GM21528 (cell line): ENCODE measurements around the gene MGME1.
A peak's percentile ranks its signal among the peaks of the same experiment; 100 is the strongest.

Experiments
- ATAC-seq: cut with Tn5 transposase; IDR thresholded peaks from one replicate; pipeline ENCODE4 v1.9.1; 2021; ENCODE audit warnings: mild to moderate bottlenecking, moderate library complexity; ENCODE audit not compliant: unreplicated experiment, low FRiP score

MGME1 gene

GRCh38 chr20:17987988-17988387 is 19.2 kb downstream of the MGME1 start:
- ATAC-seq: no peak

- no peak for ATAC-seq
These were observed 21.6 kb downstream of the MGME1 start for GRCh38 chr20:17990278-17990972.

- no peak for ATAC-seq
These were observed 23.4 kb downstream of the MGME1 start for GRCh38 chr20:17992224-17992637.

- ATAC-seq: no peak
These were observed 24.2 kb downstream of the MGME1 start for GRCh38 chr20:17992847-17993513.

- ATAC-seq: no peak
These were observed 24.7 kb downstream of the MGME1 start for GRCh38 chr20:17993546-17993945.

- no peak for ATAC-seq
These were observed 27.4 kb downstream of the MGME1 start for GRCh38 chr20:17995967-17996819.

GRCh38 chr20:17998446-17998845 is 29.6 kb downstream of the MGME1 start:
- ATAC-seq: no peak

- ATAC-seq: no peak
These were observed 30.7 kb downstream of the MGME1 start for GRCh38 chr20:17999566-17999965.

GRCh38 chr20:18001131-18001921 is 32.5 kb downstream of the MGME1 start:
- no peak for ATAC-seq

- no peak for ATAC-seq
These were observed 35.1 kb downstream of the MGME1 start for GRCh38 chr20:18003897-18004296.

- no peak for ATAC-seq
These were observed 35.7 kb downstream of the MGME1 start for GRCh38 chr20:18004384-18005031.

GRCh38 chr20:18005170-18005989 is 36.6 kb downstream of the MGME1 start:
- ATAC-seq: peak; percentile 93

- no peak for ATAC-seq
These were observed 37.2 kb downstream of the MGME1 start for GRCh38 chr20:18005990-18006364.

- ATAC-seq: no peak
These were observed 37.9 kb downstream of the MGME1 start for GRCh38 chr20:18006684-18007083.

- no peak for ATAC-seq
These were observed 38.9 kb downstream of the MGME1 start for GRCh38 chr20:18007534-18008292.

GRCh38 chr20:18009116-18009515 is 40.3 kb downstream of the MGME1 start:
- ATAC-seq: no peak

GRCh38 chr20:18011482-18011881 is 42.7 kb downstream of the MGME1 start:
- no peak for ATAC-seq

GRCh38 chr20:18011951-18012645 is 43.3 kb downstream of the MGME1 start:
- no peak for ATAC-seq
